Stimulated activated CD8-positive, alpha-beta memory T cell treated with anti-CD3 and anti-CD28 coated beads, Interleukin-12 subunit alpha, Interleukin-12 subunit beta, amount 100 ng/mL, for 4 hours (primary cell): Measurements from ENCODE around the gene LRRC25.
A peak's percentile ranks its signal among the peaks of the same experiment; 100 is the strongest.
"Not testable (repeated sequence)": the region's sequence is repeated elsewhere in the genome, so short reads cannot be mapped to it uniquely, and the experiment has no call there.

ENCODE experiments used
- DNase-seq: peaks from one replicate; pipeline ENCODE4 v3.0.0-alpha.2; 2020; ENCODE audit warnings: low read depth

Gene LRRC25

DNA sequence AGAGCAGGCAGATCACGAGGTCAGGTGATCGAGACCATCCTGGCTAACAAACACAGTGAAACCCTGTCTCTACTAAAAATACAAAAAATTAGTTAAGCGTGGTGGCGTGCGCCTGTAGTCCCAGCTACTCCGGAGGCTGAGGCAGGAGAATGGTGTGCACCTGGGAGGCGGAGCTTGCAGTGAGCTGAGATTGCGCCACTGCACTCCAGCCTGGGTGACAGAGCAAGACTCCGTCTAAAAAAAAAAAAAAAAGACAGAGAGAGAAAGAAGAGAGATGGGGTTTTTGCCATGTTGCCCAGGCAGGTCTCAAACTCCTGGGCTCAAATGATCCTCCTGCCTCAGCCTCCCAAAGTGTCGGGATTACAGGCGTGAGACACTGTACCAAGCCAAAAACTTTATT, 8.3 kb upstream of the LRRC25 start:
- not testable (repeated sequence) for DNase-seq

GRCh38 chr19:18402455-18403248, 5.2 kb upstream of the LRRC25 start:
- DNase-seq: not testable (repeated sequence)

GRCh38 chr19:18401580-18402112, 4.2 kb upstream of the LRRC25 start:
- DNase-seq: no peak

DNA sequence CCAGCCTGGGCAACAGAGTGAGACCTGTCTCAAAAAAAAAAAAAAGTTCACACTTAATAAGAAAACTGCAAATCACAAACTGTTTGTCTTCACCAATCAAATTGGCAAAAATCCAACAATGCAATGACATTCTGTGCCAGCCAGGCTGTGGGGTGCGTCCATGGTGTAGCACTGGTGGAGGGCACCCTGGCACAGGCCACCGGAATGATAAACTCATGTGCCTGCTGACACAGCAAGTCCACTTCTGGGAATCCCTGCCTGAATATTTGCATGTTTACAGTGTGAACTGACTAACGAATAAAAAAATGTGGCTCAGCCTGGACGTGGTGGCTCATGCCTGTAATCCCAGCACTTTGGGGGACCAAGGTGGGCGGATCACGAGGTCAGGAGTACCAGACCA, 1.6 kb upstream of the LRRC25 start:
- no peak for DNase-seq

GRCh38 chr19:18396471-18397241, 766 bp downstream of the LRRC25 start:
- no peak for DNase-seq

DNA sequence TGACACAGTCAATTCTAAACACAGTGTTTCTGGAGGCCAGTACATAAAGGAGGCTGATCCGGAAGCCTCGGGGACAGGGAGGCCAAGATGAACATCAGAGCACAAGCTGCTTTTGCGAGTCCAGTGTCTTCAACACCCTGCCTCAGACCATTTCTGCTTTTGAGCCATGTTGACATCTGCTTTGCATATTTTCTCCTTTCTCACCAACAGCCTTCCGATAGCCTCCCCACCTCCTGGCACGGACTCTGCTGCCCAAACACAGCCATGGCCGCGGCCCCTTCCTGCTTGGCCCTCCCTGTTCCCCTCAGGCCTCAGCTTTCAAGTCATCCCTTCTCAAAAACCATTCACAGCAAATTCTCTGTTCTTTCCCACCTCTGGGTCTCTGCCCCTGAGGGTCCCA, 3.6 kb downstream of the LRRC25 start:
- DNase-seq: no peak

GRCh38 chr19:18392926-18393325, 4.5 kb downstream of the LRRC25 start:
- no peak for DNase-seq

DNA sequence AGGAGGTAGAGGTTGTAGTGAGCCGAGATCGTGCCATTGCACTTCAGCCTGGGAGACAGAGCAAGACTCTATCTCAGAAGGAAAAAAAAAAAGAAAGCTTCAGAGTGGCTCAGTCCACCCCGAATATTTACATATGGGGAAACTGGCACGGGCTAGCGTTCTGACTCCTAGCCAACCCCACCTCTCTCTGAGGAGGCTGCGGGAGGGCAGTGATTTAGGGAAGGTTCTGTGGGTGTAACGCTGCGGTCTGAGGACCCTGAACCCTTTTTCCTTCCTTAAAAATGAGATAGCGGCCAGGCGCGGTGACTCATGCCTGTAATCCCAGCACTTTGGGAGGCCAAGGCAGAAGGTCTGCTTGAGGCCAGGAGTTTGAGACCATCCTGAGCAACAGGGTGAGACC, 5.0 kb downstream of the LRRC25 start:
- no peak for DNase-seq

- no peak for DNase-seq
Measured at GRCh38 chr19:18391509-18392075, 5.8 kb downstream of the LRRC25 start.

- DNase-seq: no peak
Measured at GRCh38 chr19:18390065-18390907, 7.1 kb downstream of the LRRC25 start.

GRCh38 chr19:18389726-18390064, 7.7 kb downstream of the LRRC25 start:
- DNase-seq: no peak

GRCh38 chr19:18388960-18389725, 8.3 kb downstream of the LRRC25 start:
- no peak for DNase-seq

- peak; percentile 65 for DNase-seq
Measured at GRCh38 chr19:18388100-18388959, 9.1 kb downstream of the LRRC25 start.

DNA sequence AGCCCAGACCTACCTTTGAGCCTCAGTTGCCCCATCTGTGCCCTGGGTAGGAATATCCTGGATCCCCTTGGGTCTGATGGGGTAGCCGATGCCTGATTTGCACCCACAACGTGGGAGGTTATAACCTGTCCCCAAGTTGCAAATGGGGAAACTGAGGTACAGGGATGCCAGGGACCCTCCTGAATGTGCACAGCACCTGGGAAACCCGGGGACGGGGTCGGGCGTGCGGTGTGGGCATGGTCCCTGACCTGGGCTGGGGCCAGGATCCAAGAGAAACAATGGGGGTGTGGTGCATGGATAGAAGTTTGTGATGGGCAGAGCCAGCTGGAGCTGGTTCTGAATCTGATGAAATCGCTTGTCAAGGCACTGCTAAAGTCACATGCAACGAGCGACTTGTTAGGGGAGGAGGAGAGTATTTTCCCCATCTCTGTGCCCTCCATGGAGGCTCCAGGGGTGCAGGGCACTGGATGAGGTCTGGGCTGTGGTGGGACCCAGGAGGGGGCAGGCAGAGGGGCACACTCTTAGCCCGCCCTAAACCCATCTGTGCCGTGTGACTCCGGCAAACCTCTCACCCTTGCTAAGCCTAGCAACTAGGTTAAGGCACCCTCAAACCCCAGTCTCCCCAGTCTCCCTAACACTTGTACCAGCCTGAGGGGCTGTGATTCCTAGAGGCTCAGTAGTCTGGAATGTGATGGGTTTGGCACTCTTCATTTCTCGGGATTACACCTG, 10.7 kb downstream of the LRRC25 start:
- no peak for DNase-seq

GRCh38 chr19:18385675-18386542, 11.5 kb downstream of the LRRC25 start, which contains the start of gene GDF15:
Gene GDF15 (plus strand): TSS chr19:18386158. CDS start chr19:18386190, 32 bp downstream.
- no peak for DNase-seq

GRCh38 chr19:18385359-18385674, 12.1 kb downstream of the LRRC25 start:
- no peak for DNase-seq

DNA sequence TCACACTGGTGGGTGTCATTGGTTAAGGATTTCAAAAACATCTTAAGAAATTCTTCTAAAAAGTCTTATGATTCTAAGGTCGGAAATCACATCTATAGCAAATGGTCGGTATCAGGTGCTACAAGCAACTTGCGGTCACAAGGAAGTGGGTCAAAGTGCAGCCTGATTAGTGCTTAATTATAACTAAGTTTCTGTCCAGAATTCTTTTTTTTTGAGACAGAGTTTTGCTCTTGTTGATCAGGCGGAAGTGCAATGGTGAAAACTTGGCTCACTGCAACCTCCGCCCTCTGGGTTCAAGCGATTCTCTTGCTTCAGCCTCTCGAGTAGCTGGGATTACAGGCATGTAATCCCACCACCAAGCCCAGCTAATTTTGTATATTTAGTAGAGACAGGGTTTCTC, 12.6 kb downstream of the LRRC25 start:
- no peak for DNase-seq

GRCh38 chr19:18383622-18384021, 13.8 kb downstream of the LRRC25 start:
- DNase-seq: not testable (repeated sequence)

GRCh38 chr19:18380843-18381242, 16.6 kb downstream of the LRRC25 start:
- DNase-seq: no peak
